MCF 10A (cell line): ENCODE data around the gene XKR7. TPM values are rescaled to one million over a fixed set of nuclear protein-coding genes. Genes with fewer than 3 reads are reported as not detected.
A peak's percentile ranks its signal among the peaks of the same experiment; 100 is the strongest.

ENCODE experiments used
- BruUV-seq: library from RNA; stranded (reverse); fragments of 400-500 nt; replicated peaks from 2 replicates; lab custom pipeline; 2021; lab: Mats Ljungman, UMichigan
- CTCF ChIA-PET: fragments of 300-600 bp; sonication (Branson Sonifier 250); formaldehyde crosslinking; extraction: SDS; loops from one replicate; lab custom pipeline; 2021; ENCODE audit warnings: antibody characterized with exemption, inconsistent platforms; lab: Yijun Ruan, JAX
- POLR2A ChIA-PET: fragments of 300-600, 350-650 bp; sonication (Branson Sonifier 250); formaldehyde crosslinking; extraction: SDS; loops from one replicate; lab custom pipeline; 2020; ENCODE audit warnings: antibody characterized with exemption, inconsistent platforms; lab: Yijun Ruan, JAX
- DNase-seq: peaks from one replicate; pipeline ENCODE4 v3.0.0-alpha.2; 2018; ENCODE audit not compliant: unreplicated experiment
- H3K27ac Mint-ChIP-seq: one replicate; pipeline ENCODE4 v1.8.0; 2022; ENCODE audit warnings: mild to moderate bottlenecking, low read depth, mixed read lengths; ENCODE audit not compliant: unreplicated experiment
- H3K27me3 Mint-ChIP-seq: one replicate; pipeline ENCODE4 v1.8.0; 2022; ENCODE audit warnings: mixed read lengths; ENCODE audit not compliant: insufficient read depth, unreplicated experiment
- H3K36me3 Mint-ChIP-seq: one replicate; pipeline ENCODE4 v1.8.0; 2022; ENCODE audit warnings: mild to moderate bottlenecking, moderate library complexity, mixed read lengths; ENCODE audit not compliant: insufficient read depth, unreplicated experiment
- H3K4me1 Mint-ChIP-seq: one replicate; pipeline ENCODE4 v1.8.0; 2022; ENCODE audit warnings: mixed read lengths; ENCODE audit not compliant: insufficient read depth, unreplicated experiment
- H3K4me3 Mint-ChIP-seq: one replicate; pipeline ENCODE4 v1.8.0; 2022; ENCODE audit warnings: mild to moderate bottlenecking, moderate library complexity, mixed read lengths; ENCODE audit not compliant: unreplicated experiment
- H3K9me3 Mint-ChIP-seq: one replicate; pipeline ENCODE4 v1.8.0; 2022; ENCODE audit warnings: mixed read lengths; ENCODE audit not compliant: unreplicated experiment
- CTCF ChIP-seq: fragments of 200-600 bp; IDR thresholded peaks from one replicate; pipeline ENCODE4 v1.8.0; 2022; ENCODE audit warnings: antibody characterized with exemption, mild to moderate bottlenecking; ENCODE audit not compliant: unreplicated experiment
- intact Hi-C: fragments of 100-400 bp; cut with micrococcal nuclease; formaldehyde crosslinking; loops from 2 replicates; pipeline ENCODE4 v1.14.1; 2022
- total RNA-seq: library from RNA; stranded (reverse); gene quantifications from 2 replicates; pipeline ENCODE4 v1.2.3, GENCODE V29; 2022

The XKR7 gene
- total RNA-seq, 1 experiment from 2014 or later: not detected

GRCh38 chr20:32028647-32029372, 60.9 kb downstream of the XKR7 start:
- ChIA-PET POLR2A (interaction anchor here (0.7 to 1.2 kb wide), 2 partner anchors 174 to 204 kb away, joined by 3 read pairs; no protein-coding TSS in a partner anchor), CTCF (interaction anchor here (0.5 to 12.2 kb wide), 19 partner anchors 9 to 527 kb away, joined by 3 to 180 read pairs (median 6); partner anchors contain the start of genes MYLK2 and PDRG1)
- no peaks in the 10 kb centered on the region for H3K36me3 Mint-ChIP-seq

GRCh38 chr20:32029561-32029960, 61.6 kb downstream of the XKR7 start:
- H3K9me3 Mint-ChIP-seq: no peaks in the 10 kb centered on the region
- no TSS peak for BruUV-seq
- no peak overlapping the region for H3K4me3 Mint-ChIP-seq
- TF ChIP-seq CTCF: no peak
- H3K27me3 Mint-ChIP-seq: peaks cover 44% of the 10 kb centered on the region
- intact Hi-C loops: no loop called here
- H3K27ac Mint-ChIP-seq: no peak overlapping the region
- POLR2A ChIA-PET: interaction anchor here (1.2 kb wide), 2 partner anchors 17 to 175 kb away, joined by 3 read pairs; no protein-coding TSS in a partner anchor
- CTCF ChIA-PET: interaction anchor here (0.5 to 12.2 kb wide), 21 partner anchors 8 to 280 kb away, joined by 3 to 180 read pairs (median 6); partner anchors contain the start of genes MYLK2 and PDRG1
- no peaks in the 10 kb centered on the region for H3K36me3 Mint-ChIP-seq
- H3K4me1 Mint-ChIP-seq: no peaks in the 10 kb centered on the region
- no peak for DNase-seq

More at GRCh38 chr20:32028647-32029372, 60.9 kb downstream of the XKR7 start:
- Mint-ChIP-seq H3K9me3 (no peaks in the 10 kb centered on the region), H3K4me1 (no peaks in the 10 kb centered on the region), H3K27ac (no peak overlapping the region), H3K27me3 (peaks cover 44% of the 10 kb centered on the region), H3K4me3 (no peak overlapping the region)
- no peak for DNase-seq
- no TSS peak for BruUV-seq
- TF ChIP-seq CTCF: no peak
- intact Hi-C loops: no loop called here

GRCh38 chr20:32031007-32031958, 63.3 kb downstream of the XKR7 start:
- Mint-ChIP-seq H3K36me3 (no peaks in the 10 kb centered on the region), H3K27ac (no peak overlapping the region), H3K4me1 (peaks cover 4% of the 10 kb centered on the region), H3K4me3 (no peak overlapping the region), H3K9me3 (no peaks in the 10 kb centered on the region), H3K27me3 (peaks cover 46% of the 10 kb centered on the region)
- peak; percentile 93 for TF ChIP-seq CTCF
- intact Hi-C loops: loop anchor here (1.0 to 5.0 kb wide), 5 partner anchors 79 to 621 kb away; partner anchors contain the start of genes PDRG1, PLAGL2 and POFUT1
- ChIA-PET CTCF (interaction anchor here (0.5 to 12.2 kb wide), 67 partner anchors 9 to 719 kb away, joined by 3 to 180 read pairs (median 4); partner anchors contain the start of genes FOXS1, MYLK2 and PDRG1), POLR2A (interaction anchor here (0.7 to 1.2 kb wide), 3 partner anchors 11 to 208 kb away, joined by 3 read pairs; no protein-coding TSS in a partner anchor)
- BruUV-seq: no TSS peak
- peak; percentile 82 for DNase-seq
